GM12892 (cell line): Measurements from ENCODE around the gene ADK.

ENCODE experiments used
- POLR2A ChIP-seq: IDR thresholded peaks from 2 replicates; pipeline ENCODE4 v1.6.1; 2011; ENCODE audit warnings: low read depth, low read length, control low read depth
- POLR2AphosphoS5 ChIP-seq: IDR thresholded peaks from 2 replicates; pipeline ENCODE4 v1.6.1; 2011; ENCODE audit warnings: low read depth, low read length, control low read depth
- TAF1 ChIP-seq: IDR thresholded peaks from 2 replicates; pipeline ENCODE4 v1.6.1; 2011; ENCODE audit warnings: low read depth, mild to moderate bottlenecking, control low read depth, low read length, borderline replicate concordance

GRCh38 chr10:74743401-74743800 lies 592.4 kb downstream of the ADK start:
- TF ChIP-seq POLR2AphosphoS5 (no peak), POLR2A (no peak), TAF1 (no peak)
